ENCODE data around the gene TIMM23. TPM values are rescaled to one million over a fixed set of nuclear protein-coding genes. Genes with fewer than 3 reads are reported as not detected.

The TIMM23 gene
- total RNA-seq = 71.3 and 83.0 TPM in 2 replicates

GRCh38 chr10:45972106-45972812, at the start of gene TIMM23:
TSS of gene TIMM23 (plus strand) at chr10:45972489. CDS start at chr10:45972625, 136 bp downstream.

GRCh38 chr10:46030091-46030937, 58.0 kb downstream of the TIMM23 start, which contains the start of gene NCOA4:
TSS of gene NCOA4 (minus strand) at chr10:46030623. CDS start at chr10:46016680, 13,943 bp downstream.

GRCh38 chr10:46046261-46046660, 74.0 kb downstream of the TIMM23 start, which contains the start of gene MSMB:
TSS of gene MSMB (minus strand) at chr10:46046269. CDS start at chr10:46046237, 32 bp downstream.

Other genes with a start within 250 kb of the TIMM23 start
- 40.5 and 54.4 TPM in 2 replicates for gene WASHC2C, start 245.2 kb upstream of the TIMM23 start, total RNA-seq
- gene AGAP4, start 125.0 kb upstream of the TIMM23 start, total RNA-seq = 2.0 and 3.2 TPM in 2 replicates
- gene NCOA4, start 58.1 kb downstream of the TIMM23 start, total RNA-seq = 208 and 235 TPM in 2 replicates
- not detected in 2 replicates for gene MSMB, start 73.8 kb downstream of the TIMM23 start, total RNA-seq